H1 (cell line): ENCODE data around the gene PRKCA. TPM values are rescaled to one million over a fixed set of nuclear protein-coding genes. Genes with fewer than 3 reads are reported as not detected.

Source experiments
- CTCF ChIA-PET: fragments of 300-600 bp; sonication (Branson Sonifier 250); formaldehyde crosslinking; loops from one replicate; lab custom pipeline; 2021; ENCODE audit not compliant: partially characterized antibody; lab: Charles Lee
- POLR2A ChIA-PET: fragments of 300-600 bp; sonication (Branson Sonifier 250); formaldehyde crosslinking; loops from one replicate; lab custom pipeline; 2021; ENCODE audit warnings: inconsistent platforms; ENCODE audit not compliant: partially characterized antibody; lab: Charles Lee
- DNase-seq, 2 experiments: peaks; one replicate each; pipeline versions ENCODE4 v3.0.0 to v3.0.0-alpha.2; 2010 to 2022; ENCODE audit warnings: low spot score in 2 of 2, low read depth in 1 of 2, mixed read lengths in 1 of 2
- FAIRE-seq: peaks from 2 replicates; lab custom pipeline; 2011; peaks lifted over from hg19 to GRCh38; lab: Jason Lieb, UNC
- H2AFZ ChIP-seq: 2 replicates; pipeline ENCODE4 v1.8.1; 2012; ENCODE audit warnings: low read length, inconsistent platforms
- H2AK5ac ChIP-seq: 2 replicates; pipeline ENCODE4 v1.6.1; 2013; ENCODE audit warnings: low read depth, low read length
- H2BK120ac ChIP-seq: replicated peaks from 2 replicates; pipeline ENCODE3; 2013; ENCODE audit warnings: low read depth, low read length, inconsistent platforms
- H2BK12ac ChIP-seq: 2 replicates; pipeline ENCODE4 v1.6.1; 2013; ENCODE audit warnings: low read depth, low read length
- H2BK15ac ChIP-seq: 2 replicates; pipeline ENCODE4 v1.6.1; 2013; ENCODE audit warnings: low read length
- H2BK20ac ChIP-seq: 2 replicates; pipeline ENCODE4 v1.6.1; 2013; ENCODE audit warnings: low read length
- H2BK5ac ChIP-seq: 2 replicates; pipeline ENCODE4 v1.6.1; 2013; ENCODE audit warnings: low read depth, low read length
- H3K14ac ChIP-seq: 2 replicates; pipeline ENCODE4 v1.6.1; 2013; ENCODE audit warnings: inconsistent platforms; ENCODE audit not compliant: insufficient read length
- H3K18ac ChIP-seq: 2 replicates; pipeline ENCODE4 v1.6.1; 2013; ENCODE audit warnings: low read length; ENCODE audit errors: extremely low read depth
- H3K23ac ChIP-seq: 2 replicates; pipeline ENCODE4 v1.6.1; 2013; ENCODE audit warnings: inconsistent platforms; ENCODE audit not compliant: insufficient read length
- H3K23me2 ChIP-seq: 2 replicates; pipeline ENCODE4 v1.6.1; 2013; ENCODE audit warnings: low read depth, low read length
- H3K27ac ChIP-seq: 2 replicates; pipeline ENCODE4 v1.6.1; 2011; ENCODE audit warnings: low read depth, low read length, inconsistent platforms
- H3K27me3 ChIP-seq, 4 experiments: replicated peaks in 1 of 4; 1 replicate in 1 of 4; 2 replicates in 3 of 4; pipeline versions ENCODE4 v1.6.1 to v1.8.1; 2011 to 2013; ENCODE audit warnings: low read length in 3 of 4, mild to moderate bottlenecking in 3 of 4, inconsistent platforms in 2 of 4, mixed read lengths in 2 of 4, moderate library complexity in 1 of 4; ENCODE audit not compliant: control insufficient read depth in 3 of 4, insufficient read depth in 3 of 4; ENCODE audit errors: extremely low read depth in 1 of 4
- H3K36me3 ChIP-seq, 4 experiments: 2 replicates each; pipeline versions ENCODE4 v1.6.1 to v1.8.1; 2011 to 2013; ENCODE audit warnings: mild to moderate bottlenecking in 4 of 4, low read length in 3 of 4, moderate library complexity in 2 of 4, control low read depth in 1 of 4, inconsistent platforms in 1 of 4; ENCODE audit not compliant: insufficient read depth in 4 of 4, control insufficient read depth in 2 of 4
- H3K4ac ChIP-seq: replicated peaks from 2 replicates; pipeline ENCODE3; 2013; ENCODE audit warnings: low read length, low read depth, mixed read lengths, inconsistent platforms; ENCODE audit not compliant: insufficient read length
- H3K4me1 ChIP-seq, 4 experiments: replicated peaks in 1 of 4; 1 replicate in 1 of 4; 2 replicates in 3 of 4; pipeline versions ENCODE4 v1.6.1 to v1.8.1; 2011 to 2013; ENCODE audit warnings: low read length in 3 of 4, inconsistent platforms in 2 of 4, mixed read lengths in 1 of 4; ENCODE audit not compliant: insufficient read depth in 4 of 4, control insufficient read depth in 3 of 4
- H3K4me2 ChIP-seq, 2 experiments: 2 replicates each; pipeline versions ENCODE4 v1.6.1 to v1.8.1; 2011 to 2013; ENCODE audit warnings: low read depth in 2 of 2, low read length in 2 of 2, control low read depth in 1 of 2, inconsistent platforms in 1 of 2, mild to moderate bottlenecking in 1 of 2; ENCODE audit not compliant: insufficient read depth in 1 of 2
- H3K4me3 ChIP-seq, 4 experiments: fragments of 200-600, 300-600 bp in 1 of 4; sonication (generic), shearing (Covaris generic), sonication (Bioruptor Twin) in 1 of 4; 2 replicates each; pipeline versions ENCODE4 v1.5.1 to v1.8.1; 2011 to 2016; ENCODE audit warnings: low read length in 4 of 4, low read depth in 3 of 4, control low read depth in 2 of 4, inconsistent platforms in 2 of 4, mild to moderate bottlenecking in 2 of 4, mixed read lengths in 1 of 4, moderate library complexity in 1 of 4; ENCODE audit not compliant: insufficient read depth in 2 of 4; ENCODE audit errors: extremely low read depth in 1 of 4
- H3K56ac ChIP-seq: replicated peaks from 2 replicates; pipeline ENCODE3; 2013; ENCODE audit warnings: low read depth, mild to moderate bottlenecking, mixed read lengths, low read length, inconsistent platforms; ENCODE audit not compliant: insufficient read length
- H3K79me1 ChIP-seq: 2 replicates; pipeline ENCODE4 v1.6.1; 2013; ENCODE audit warnings: low read depth, low read length, control low read depth
- H3K79me2 ChIP-seq, 2 experiments: 2 replicates each; pipeline versions ENCODE4 v1.6.1 to v1.8.1; 2012 to 2013; ENCODE audit warnings: low read length in 2 of 2, mild to moderate bottlenecking in 2 of 2, inconsistent platforms in 1 of 2; ENCODE audit not compliant: insufficient read depth in 2 of 2, control insufficient read depth in 1 of 2
- H3K9ac ChIP-seq, 4 experiments: replicated peaks in 1 of 4; 1 replicate in 1 of 4; 2 replicates in 3 of 4; pipeline versions ENCODE4 v1.6.1 to v1.8.1; 2011 to 2013; ENCODE audit warnings: low read depth in 3 of 4, low read length in 3 of 4, control low read depth in 2 of 4, mild to moderate bottlenecking in 2 of 4, moderate library complexity in 2 of 4, inconsistent platforms in 1 of 4; ENCODE audit errors: extremely low read depth in 1 of 4
- H3K9me3 ChIP-seq, 2 experiments: 2 replicates each; pipeline versions ENCODE4 v1.6.1 to v1.8.1; 2012 to 2013; ENCODE audit warnings: mild to moderate bottlenecking in 2 of 2, moderate library complexity in 2 of 2, control low read depth in 1 of 2, inconsistent platforms in 1 of 2, low read depth in 1 of 2, low read length in 1 of 2, mixed read lengths in 1 of 2; ENCODE audit not compliant: insufficient read depth in 2 of 2
- H4K20me1 ChIP-seq, 2 experiments: replicated peaks in 1 of 2; 2 replicates each; pipeline versions ENCODE3 to v1.8.1; 2011 to 2013; ENCODE audit warnings: inconsistent platforms in 2 of 2, low read length in 2 of 2, mild to moderate bottlenecking in 1 of 2; ENCODE audit not compliant: insufficient read depth in 2 of 2, control insufficient read depth in 1 of 2
- H4K5ac ChIP-seq: 2 replicates; pipeline ENCODE4 v1.6.1; 2013; ENCODE audit warnings: low read length, low read depth, mixed read lengths, inconsistent platforms; ENCODE audit not compliant: insufficient read length
- H4K8ac ChIP-seq: 2 replicates; pipeline ENCODE4 v1.8.0; 2013; ENCODE audit warnings: mild to moderate bottlenecking, moderate library complexity, low read length, inconsistent platforms; ENCODE audit not compliant: insufficient read depth; ENCODE audit errors: extremely low read depth
- H4K91ac ChIP-seq: replicated peaks from 2 replicates; pipeline ENCODE3; 2013; ENCODE audit warnings: low read length, mixed read lengths, inconsistent platforms; ENCODE audit not compliant: insufficient read length
- KDM1A ChIP-seq: fragments of 200-600, 300-600 bp; sonication (generic); IDR thresholded peaks from 2 replicates; pipeline ENCODE4 v1.7.1; 2016; ENCODE audit warnings: mild to moderate bottlenecking, low read length, borderline replicate concordance
- SIN3A ChIP-seq, 2 experiments: IDR thresholded peaks in 1 of 2; conservative IDR thresholded peaks in 1 of 2; 2 replicates each; pipeline ENCODE4 v1.6.1; 2011 to 2012; ENCODE audit warnings: low read length in 2 of 2, improper control_type of control experiment in 1 of 2, low read depth in 1 of 2, mild to moderate bottlenecking in 1 of 2
- WGBS, 2 experiments: shearing (Covaris generic) in 1 of 2; methylation state at CpG; one replicate each; pipeline versions ENCODE4 v1.1.6 to v1.1.7; 2013 to 2015; ENCODE audit warnings: low lambda C conversion rate in 2 of 2, mixed read lengths in 2 of 2, inconsistent platforms in 1 of 2, low coverage in 1 of 2, missing lambda C conversion rate in 1 of 2; ENCODE audit not compliant: insufficient replicate concordance in 2 of 2, insufficient coverage in 1 of 2, insufficient read length in 1 of 2; ENCODE audit errors: extremely low coverage in 1 of 2, missing lambda C conversion rate in 1 of 2; 5-methylcytosine and 5-hydroxymethylcytosine counted together
- polyA plus RNA-seq, 7 experiments: library from polyadenylated mRNA; depleted of rRNA in 3 of 7; stranded (reverse) in 5 of 7; unstranded in 2 of 7; fragments of >200 nt in 5 of 7; fragments of 200-250 nt in 2 of 7; gene quantifications; 1 replicate in 5 of 7; 2 replicates in 1 of 7; 4 replicates in 1 of 7; pipeline versions ENCODE4 v1.2.1 to v1.2.3, GENCODE V29; 2011 to 2013; ENCODE audit warnings: missing spikeins in 2 of 7, mixed read lengths in 2 of 7
- total RNA-seq: library from RNA; stranded (reverse); fragmentation: NEBNext Ultra II Directional; extraction: Animal tissue kit (Norgen Biotek cat#: 25700); gene quantifications from 2 replicates; pipeline ENCODE4 v1.2.1, GENCODE V29; 2021

The PRKCA gene
- total and polyA plus RNA-seq, 2 of the 8 experiments (the other 6 are each of a cell fraction or from before 2014, with no cell fraction given): 5.8 to 17.8 TPM

- H4K20me1 ChIP-seq: no peaks in the 10 kb centered on the region
- H3K79me2 ChIP-seq: no peaks in the 10 kb centered on the region
- no peaks in the 10 kb centered on the region for H3K36me3 ChIP-seq
- ChIA-PET CTCF (no interaction called here), POLR2A (interaction anchor here (1.0 kb wide), 1 partner anchor 40 kb away, joined by 3 read pairs; no protein-coding TSS in a partner anchor)
- no peak overlapping the region for H2BK5ac ChIP-seq
- no peaks in the 10 kb centered on the region for H3K9me3 ChIP-seq
- no peak for FAIRE-seq
- no peak overlapping the region for H3K56ac ChIP-seq
- no peak overlapping the region for H3K4me2 ChIP-seq
- no peak overlapping the region for H2BK20ac ChIP-seq
- no peaks in the 10 kb centered on the region for H3K23me2 ChIP-seq
- no peak overlapping the region for H4K5ac ChIP-seq
- no peak overlapping the region for H4K91ac ChIP-seq
- no peak overlapping the region for H2BK12ac ChIP-seq
- H3K4me1 ChIP-seq: peaks cover 0 to 5% (median 0%) of the 10 kb centered on the region in 4 experiments; a peak in 2 of 7 replicates
- no peak overlapping the region for H3K23ac ChIP-seq
- DNase-seq: no peak
- no peak overlapping the region for H3K4ac ChIP-seq
- WGBS, 2 experiments: 95% methylated on average over 6 of the region's 6 CpGs; no CpG with 5 or more reads in 1 of the 2 experiments
- no peak overlapping the region for H4K8ac ChIP-seq
- H3K14ac ChIP-seq: no peak overlapping the region
- no peak overlapping the region for H2BK15ac ChIP-seq
- no peaks in the 10 kb centered on the region for H3K27me3 ChIP-seq
- no peak overlapping the region for H3K18ac ChIP-seq
- H2AFZ ChIP-seq: no peak overlapping the region
- no peak overlapping the region for H2AK5ac ChIP-seq
- no peak overlapping the region for H2BK120ac ChIP-seq
- no peaks in the 10 kb centered on the region for H3K79me1 ChIP-seq
- no peak overlapping the region for H3K27ac ChIP-seq
- H3K9ac ChIP-seq: no peak overlapping the region
- H3K4me3 ChIP-seq: no peak overlapping the region
- no peak for TF ChIP-seq SIN3A (conservative IDR thresholded peaks at IDR 0.05 in 1 of 2, IDR thresholded peaks at IDR 0.05 in 1 of 2; ENCODE audit: low read depth in 1 of 2, low read length in 2 of 2)
- 0 out of 2 replicates have a peak, but pooled peaks have one; percentile 35 for TF ChIP-seq KDM1A
Measured at GRCh38 chr17:66762276-66762675, 459.9 kb downstream of the PRKCA start.
